Common myeloid progenitor, CD34-positive (primary cell): ENCODE data around the gene CDC42EP4.

Experiments used
- CTCF ChIA-PET: fragments of 350-600 bp; sonication (Branson Sonifier 250); formaldehyde crosslinking; loops from one replicate; lab custom pipeline; 2021; ENCODE audit warnings: antibody characterized with exemption; lab: Charles Lee
- POLR2A ChIA-PET: fragments of 350-600 bp; sonication (Branson Sonifier 250); formaldehyde crosslinking; loops from one replicate; lab custom pipeline; 2021; ENCODE audit warnings: antibody characterized with exemption; lab: Charles Lee
- DNase-seq, 3 donors: peaks; one replicate each; pipeline versions ENCODE4 v3.0.0 to v3.0.0-alpha.2; 2013
- H3K27ac ChIP-seq, 2 experiments: 1 replicate in 1 of 2; 2 replicates in 1 of 2; pipeline ENCODE4 v1.7.0; 2013; ENCODE audit warnings: inconsistent platforms in 2 of 2, low read length in 2 of 2, mild to moderate bottlenecking in 2 of 2, low read depth in 1 of 2, moderate library complexity in 1 of 2; ENCODE audit not compliant: severe bottlenecking in 2 of 2, insufficient read depth in 1 of 2, poor library complexity in 1 of 2
- H3K27me3 ChIP-seq, 5 experiments: replicated peaks in 2 of 5; 1 replicate in 3 of 5; 2 replicates in 2 of 5; pipeline versions ENCODE4 v1.6.1 to v1.7.0; 2013; ENCODE audit warnings: low read length in 4 of 5, mild to moderate bottlenecking in 2 of 5, moderate library complexity in 2 of 5, inconsistent platforms in 1 of 5; ENCODE audit not compliant: insufficient read depth in 5 of 5, control insufficient read depth in 4 of 5
- H3K36me3 ChIP-seq, 4 experiments: 1 replicate in 2 of 4; 2 replicates in 2 of 4; pipeline versions ENCODE4 v1.6.1 to v1.7.0; 2013; ENCODE audit warnings: low read length in 3 of 4, control low read depth in 1 of 4, mild to moderate bottlenecking in 1 of 4; ENCODE audit not compliant: control insufficient read depth in 4 of 4, insufficient read depth in 4 of 4
- H3K4me1 ChIP-seq, 4 experiments: 1 replicate in 3 of 4; 2 replicates in 1 of 4; pipeline versions ENCODE4 v1.6.1 to v1.7.1; 2013; ENCODE audit warnings: low read length in 3 of 4, mild to moderate bottlenecking in 3 of 4, control low read depth in 1 of 4, inconsistent platforms in 1 of 4, moderate library complexity in 1 of 4; ENCODE audit not compliant: control insufficient read depth in 4 of 4, insufficient read depth in 4 of 4; ENCODE audit errors: control extremely low read depth in 1 of 4
- H3K4me3 ChIP-seq, 7 experiments: 1 replicate in 4 of 7; 2 replicates in 3 of 7; pipeline versions ENCODE4 v1.5.1 to v1.7.0; 2013; ENCODE audit warnings: mild to moderate bottlenecking in 7 of 7, low read length in 6 of 7, moderate library complexity in 6 of 7, inconsistent platforms in 2 of 7, low read depth in 2 of 7, control low read depth in 1 of 7; ENCODE audit not compliant: insufficient read depth in 4 of 7, control insufficient read depth in 1 of 7; ENCODE audit errors: extremely low read depth in 1 of 7
- H3K9me3 ChIP-seq, 5 experiments: 1 replicate in 4 of 5; 2 replicates in 1 of 5; pipeline versions ENCODE4 v1.6.1 to v1.7.1; 2013; ENCODE audit warnings: low read length in 4 of 5, mild to moderate bottlenecking in 2 of 5, inconsistent platforms in 1 of 5, low read depth in 1 of 5, moderate library complexity in 1 of 5; ENCODE audit not compliant: control insufficient read depth in 4 of 5, insufficient read depth in 2 of 5; ENCODE audit errors: control extremely low read depth in 1 of 5
- WGBS: methylation state at CpG from one replicate; pipeline ENCODE4 v1.1.5; 2013; ENCODE audit not compliant: insufficient coverage; 5-methylcytosine and 5-hydroxymethylcytosine counted together

The CDC42EP4 gene

DNA sequence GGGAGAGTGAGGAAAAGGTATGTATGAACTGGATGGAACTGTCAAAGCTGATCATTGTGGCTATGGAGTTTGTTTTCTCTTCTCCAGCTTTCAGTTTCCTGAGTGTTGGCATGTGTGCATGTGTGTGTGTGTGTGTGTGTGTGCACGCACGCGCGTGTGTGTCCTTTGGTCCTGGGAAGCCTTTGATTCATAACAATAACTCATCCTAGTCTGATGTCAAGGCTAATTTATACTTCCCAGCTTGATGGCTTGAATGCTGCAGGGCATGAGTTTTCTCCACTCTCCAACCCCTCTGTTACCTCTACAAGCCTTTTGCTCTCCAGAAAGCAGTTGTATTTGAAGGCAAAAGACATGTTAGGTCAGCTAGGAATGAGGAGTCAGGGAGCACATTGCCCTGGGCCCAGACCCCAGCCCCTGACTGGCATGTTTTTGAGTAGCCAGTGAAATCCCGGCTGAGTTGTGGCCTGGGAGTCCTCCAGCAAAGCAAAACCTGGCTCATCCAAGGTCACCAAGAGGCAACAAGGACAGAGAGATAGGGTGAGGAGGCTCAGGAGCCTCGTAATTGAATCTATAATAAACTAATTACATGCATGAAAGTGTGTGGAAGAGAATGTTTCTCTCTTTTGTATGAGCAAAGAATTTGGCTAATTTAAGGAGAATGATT lies 8.9 kb upstream of the CDC42EP4 start:
- Histone ChIP-seq H3K4me3 (no peak overlapping the region), H3K27me3 (peaks cover 0 to 6% (median 1%) of the 10 kb centered on the region in 5 experiments), H3K9me3 (peaks cover 0 to 5% (median 0%) of the 10 kb centered on the region in 5 experiments), H3K36me3 (no peaks in the 10 kb centered on the region), H3K27ac (no peak overlapping the region), H3K4me1 (peaks cover 0 to 10% (median 0%) of the 10 kb centered on the region in 4 experiments)
- WGBS: 100% methylated on average over 1 of the region's 6 CpGs
- DNase-seq: no peak
- ChIA-PET POLR2A (no interaction called here), CTCF (no interaction called here)

DNA sequence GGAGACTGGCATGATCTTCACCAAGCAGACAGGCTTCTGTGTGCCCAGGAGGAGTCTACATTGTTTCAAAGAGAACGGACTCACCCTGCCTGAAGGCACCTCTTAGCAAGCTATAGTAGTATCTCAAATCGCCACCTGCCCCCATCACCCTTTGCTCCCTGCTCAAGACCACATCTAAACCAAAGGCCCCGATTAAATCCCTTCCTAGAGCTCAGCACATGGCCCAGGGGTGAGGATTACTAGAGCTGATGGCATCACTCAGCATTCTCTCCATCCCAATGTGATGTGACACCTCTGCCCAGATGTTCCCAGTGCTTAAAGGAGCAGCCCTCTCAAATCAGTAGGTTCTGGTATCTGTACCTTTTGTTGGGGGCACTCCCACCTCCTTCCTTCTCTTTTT lies 8.0 kb upstream of the CDC42EP4 start:
- CTCF ChIA-PET: no interaction called here
- no peak overlapping the region for H3K4me3 ChIP-seq
- 86% methylated on average over 3 of the region's 3 CpGs for WGBS
- peaks cover 0 to 10% (median 0%) of the 10 kb centered on the region in 4 experiments for H3K4me1 ChIP-seq
- H3K9me3 ChIP-seq: peaks cover 0 to 5% (median 0%) of the 10 kb centered on the region in 5 experiments
- POLR2A ChIA-PET: no interaction called here
- no peak overlapping the region for H3K27ac ChIP-seq
- H3K36me3 ChIP-seq: no peaks in the 10 kb centered on the region
- no peak for DNase-seq
- H3K27me3 ChIP-seq: peaks cover 0 to under 1% (median 0%) of the 10 kb centered on the region in 5 experiments

DNA sequence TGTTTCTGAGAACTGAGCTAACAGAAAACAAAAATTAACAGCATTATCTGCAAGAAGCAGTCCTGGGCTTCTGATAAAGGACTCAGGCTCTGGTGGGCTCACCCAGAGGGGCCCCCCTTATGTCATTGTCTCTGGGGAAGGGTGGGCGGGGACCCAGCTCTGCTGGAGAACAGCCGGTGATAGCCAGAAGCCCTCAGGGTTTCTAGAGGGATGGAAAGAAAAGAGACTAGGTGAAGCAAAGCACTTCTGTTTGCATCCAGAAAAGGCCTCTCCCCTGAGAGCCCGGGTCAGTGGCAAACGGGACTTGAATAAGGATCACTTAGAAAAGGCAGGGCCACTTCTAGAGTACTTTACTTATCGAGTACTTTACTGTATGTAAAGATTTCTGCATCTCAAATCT lies 7.0 kb upstream of the CDC42EP4 start:
- Histone ChIP-seq H3K4me3 (no peak overlapping the region), H3K27ac (no peak overlapping the region), H3K9me3 (peaks cover 0 to 5% (median 0%) of the 10 kb centered on the region in 5 experiments), H3K36me3 (no peaks in the 10 kb centered on the region), H3K27me3 (no peaks in the 10 kb centered on the region), H3K4me1 (peaks cover 0 to 7% (median 0%) of the 10 kb centered on the region in 4 experiments)
- ChIA-PET CTCF (interaction anchor here (0.8 kb wide), 1 partner anchor 27 kb away, joined by 3 read pairs; no protein-coding TSS in a partner anchor), POLR2A (no interaction called here)
- 93% methylated on average over 3 of the region's 5 CpGs for WGBS
- no peak for DNase-seq

DNA sequence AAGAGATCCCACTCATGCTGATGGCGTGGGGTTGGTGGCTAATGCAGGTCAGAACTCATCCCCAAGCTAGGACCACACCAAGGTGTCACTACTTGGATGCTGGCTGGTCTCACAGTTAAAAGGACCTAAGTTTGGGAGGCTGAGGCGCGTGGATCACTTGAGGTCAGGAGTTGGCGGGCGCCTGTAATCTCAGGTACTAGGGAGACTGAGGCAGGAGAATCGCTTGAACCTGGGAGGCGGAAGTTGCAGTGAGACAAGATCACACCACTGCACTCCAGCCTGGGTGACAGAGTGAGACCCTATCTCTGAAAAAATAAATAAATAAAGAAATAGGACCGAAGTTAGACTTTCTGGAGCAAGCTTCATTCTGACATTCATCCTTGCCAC lies 6.6 kb upstream of the CDC42EP4 start:
- POLR2A ChIA-PET: no interaction called here
- CTCF ChIA-PET: interaction anchor here (0.8 kb wide), 1 partner anchor 27 kb away, joined by 3 read pairs; no protein-coding TSS in a partner anchor
- 98% methylated on average over 8 of the region's 8 CpGs for WGBS

DNA sequence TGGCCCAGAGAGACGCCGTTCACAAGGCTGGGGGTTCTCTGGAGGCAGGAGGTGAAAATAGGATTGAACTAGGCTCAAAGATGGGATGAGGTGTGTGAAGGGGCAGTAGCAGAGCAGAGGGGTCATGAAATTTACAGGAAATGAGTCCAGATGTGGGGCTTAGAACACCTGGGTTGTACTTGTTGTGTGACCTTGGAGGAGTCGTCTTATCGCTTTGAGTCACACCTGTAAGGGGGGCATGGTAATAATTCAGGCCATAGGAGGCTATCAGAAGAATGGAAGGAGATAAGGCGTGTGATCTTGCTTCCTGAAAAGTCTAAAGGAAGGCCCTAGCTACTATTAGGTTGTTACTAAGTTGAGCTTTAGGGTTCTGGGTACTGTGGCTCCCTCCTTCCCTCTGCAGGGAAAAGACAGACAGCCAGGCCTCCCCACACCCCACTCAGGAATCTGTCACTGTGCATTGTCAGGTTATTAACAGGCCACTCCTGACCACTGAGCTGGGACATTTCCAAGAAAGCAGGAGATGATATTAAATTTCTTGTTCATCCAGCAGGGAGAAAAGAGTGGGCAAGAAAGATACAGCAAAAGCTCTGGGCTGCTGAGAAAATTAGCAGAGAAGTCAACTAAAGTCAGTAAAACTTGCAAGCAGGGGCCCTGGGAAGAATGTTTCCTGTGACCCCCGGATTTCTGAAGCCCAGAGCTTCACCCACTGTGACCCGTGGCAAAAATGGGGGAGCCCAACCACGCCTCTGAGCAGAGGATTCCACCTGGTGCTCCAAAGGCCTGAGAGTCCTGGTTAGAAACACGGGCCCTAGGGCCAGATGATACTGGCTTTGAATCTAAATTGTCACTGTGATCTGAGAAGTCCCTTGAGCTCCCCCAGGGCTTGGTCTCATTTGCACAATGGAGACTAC lies 6.0 kb upstream of the CDC42EP4 start:
- Histone ChIP-seq H3K4me3 (no peak overlapping the region), H3K27ac (no peak overlapping the region), H3K4me1 (peaks cover 0 to under 1% (median 0%) of the 10 kb centered on the region in 4 experiments), H3K36me3 (no peaks in the 10 kb centered on the region), H3K9me3 (peaks cover 0 to 3% (median 0%) of the 10 kb centered on the region in 5 experiments), H3K27me3 (peaks cover 0 to 2% (median 0%) of the 10 kb centered on the region in 5 experiments)
- WGBS: 91% methylated on average over 8 of the region's 9 CpGs
- POLR2A ChIA-PET: no interaction called here
- no peak for DNase-seq
- CTCF ChIA-PET: interaction anchor here (0.8 kb wide), 1 partner anchor 26 kb away, joined by 3 read pairs; no protein-coding TSS in a partner anchor

More for the DNA sequence above, 6.6 kb upstream of the CDC42EP4 start:
- peaks cover 0 to 5% (median 0%) of the 10 kb centered on the region in 5 experiments for H3K9me3 ChIP-seq
- peaks cover 0 to 3% (median 0%) of the 10 kb centered on the region in 4 experiments for H3K4me1 ChIP-seq
- H3K27ac ChIP-seq: no peak overlapping the region
- no peak overlapping the region for H3K4me3 ChIP-seq
- H3K36me3 ChIP-seq: no peaks in the 10 kb centered on the region
- DNase-seq: no peak
- H3K27me3 ChIP-seq: peaks cover 0 to 1% (median 0%) of the 10 kb centered on the region in 5 experiments

DNA sequence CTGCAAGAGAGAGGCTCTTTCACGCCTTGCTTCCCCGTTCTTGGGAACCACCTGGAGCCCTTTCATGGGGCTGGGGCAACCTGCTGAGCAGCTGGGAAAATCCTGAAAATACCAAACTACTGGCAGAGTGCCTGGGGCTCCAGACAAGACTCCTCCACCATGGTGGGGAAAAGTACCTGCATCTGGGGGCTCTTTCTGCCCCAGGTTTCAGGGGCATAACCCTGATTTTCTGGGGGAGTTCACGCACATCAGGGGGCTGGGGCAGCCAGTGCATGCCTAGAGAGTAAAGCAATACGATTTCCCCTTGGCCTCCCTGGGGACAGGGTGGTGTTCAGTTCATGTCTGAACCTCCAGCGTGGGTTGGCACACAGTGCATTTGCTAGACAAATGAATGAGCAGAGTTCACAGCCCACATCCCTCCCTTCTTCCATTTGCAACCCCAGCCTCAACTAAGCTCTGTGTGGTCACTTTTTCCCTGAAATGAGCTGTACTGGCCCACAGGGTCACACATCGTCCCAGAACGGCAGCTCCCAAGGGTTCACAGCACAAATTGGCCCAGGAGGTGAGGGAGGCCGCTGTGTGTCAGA lies 5.2 kb upstream of the CDC42EP4 start:
- POLR2A ChIA-PET: no interaction called here

More for the DNA sequence above, 5.2 kb upstream of the CDC42EP4 start:
- H3K27me3 ChIP-seq: peaks cover 0 to 2% (median 0%) of the 10 kb centered on the region in 5 experiments
- no peaks in the 10 kb centered on the region for H3K9me3 ChIP-seq
- no peak overlapping the region for H3K4me3 ChIP-seq
- no peak for DNase-seq
- H3K36me3 ChIP-seq: no peaks in the 10 kb centered on the region
- H3K27ac ChIP-seq: no peak overlapping the region
- H3K4me1 ChIP-seq: peaks cover 0 to 8% (median 5%) of the 10 kb centered on the region in 4 experiments
- 92% methylated on average over 4 of the region's 8 CpGs for WGBS
- CTCF ChIA-PET: no interaction called here
